ENCODE measurements around the gene RLN1. TPM values are rescaled to one million over a fixed set of nuclear protein-coding genes. Genes with fewer than 3 reads are reported as not detected.
"Not testable (repeated sequence)": the region's sequence is repeated elsewhere in the genome, so short reads cannot be mapped to it uniquely, and the experiment has no call there.

Gene RLN1
- total RNA-seq (2014; rRNA removed; shearing (Covaris generic); ENCODE audit: low replicate concordance): not detected in 2 replicates

- not testable (repeated sequence) for H3K4me3 ChIP-seq
Measured at GRCh38 chr9:5338992-5339981, at the start of gene RLN1. TSS of gene RLN1 (minus strand) at chr9:5339876. CDS start at chr9:5339746, 130 bp downstream.

GRCh38 chr9:5389109-5389732, 49.5 kb upstream of the RLN1 start:
- H3K36me3 ChIP-seq: no peaks in the 10 kb centered on the region
- H3K9me3 ChIP-seq: no peaks in the 10 kb centered on the region
- no peak overlapping the region for H3K4me3 ChIP-seq
- peak; percentile 9 for DNase-seq
- no peaks in the 10 kb centered on the region for H3K27me3 ChIP-seq

More at GRCh38 chr9:5338992-5339981, at the start of gene RLN1:
- H3K27me3 ChIP-seq, DNase-seq, H3K9me3 ChIP-seq, H3K36me3 ChIP-seq: not testable (repeated sequence)

GRCh38 chr9:5388026-5388819, 48.5 kb upstream of the RLN1 start:
- Histone ChIP-seq H3K4me3 (no peak overlapping the region), H3K27me3 (no peaks in the 10 kb centered on the region), H3K36me3 (no peaks in the 10 kb centered on the region), H3K9me3 (no peaks in the 10 kb centered on the region)
- no peak for DNase-seq

- H3K4me3 ChIP-seq: no peak overlapping the region
- no peaks in the 10 kb centered on the region for H3K36me3 ChIP-seq
- no peak for DNase-seq
- no peaks in the 10 kb centered on the region for H3K27me3 ChIP-seq
- H3K9me3 ChIP-seq: no peaks in the 10 kb centered on the region
Measured at GRCh38 chr9:5384436-5384835, 44.8 kb upstream of the RLN1 start.

- Histone ChIP-seq H3K4me3 (no peak overlapping the region), H3K27me3 (no peaks in the 10 kb centered on the region), H3K36me3 (no peaks in the 10 kb centered on the region), H3K9me3 (no peaks in the 10 kb centered on the region)
- DNase-seq: no peak
Measured at GRCh38 chr9:5382479-5382878, 42.8 kb upstream of the RLN1 start.

GRCh38 chr9:5375790-5376477, 36.3 kb upstream of the RLN1 start:
- no peak for DNase-seq
- Histone ChIP-seq H3K4me3 (no peak overlapping the region), H3K36me3 (no peaks in the 10 kb centered on the region), H3K9me3 (no peaks in the 10 kb centered on the region), H3K27me3 (no peaks in the 10 kb centered on the region)

GRCh38 chr9:5375091-5375490, 35.4 kb upstream of the RLN1 start:
- Histone ChIP-seq H3K4me3 (no peak overlapping the region), H3K27me3 (no peaks in the 10 kb centered on the region), H3K36me3 (no peaks in the 10 kb centered on the region), H3K9me3 (no peaks in the 10 kb centered on the region)
- DNase-seq: no peak

- Histone ChIP-seq H3K36me3 (no peaks in the 10 kb centered on the region), H3K27me3 (no peaks in the 10 kb centered on the region), H3K4me3 (no peak overlapping the region), H3K9me3 (no peaks in the 10 kb centered on the region)
- no peak for DNase-seq
Measured at GRCh38 chr9:5364294-5365024, 24.8 kb upstream of the RLN1 start.

- no peak overlapping the region for H3K4me3 ChIP-seq
- no peaks in the 10 kb centered on the region for H3K9me3 ChIP-seq
- no peaks in the 10 kb centered on the region for H3K36me3 ChIP-seq
- DNase-seq: no peak
- H3K27me3 ChIP-seq: no peaks in the 10 kb centered on the region
Measured at GRCh38 chr9:5361326-5362010, 21.8 kb upstream of the RLN1 start.

GRCh38 chr9:5360341-5360740, 20.7 kb upstream of the RLN1 start:
- no peak overlapping the region for H3K4me3 ChIP-seq
- no peak for DNase-seq
- no peaks in the 10 kb centered on the region for H3K36me3 ChIP-seq
- no peaks in the 10 kb centered on the region for H3K9me3 ChIP-seq
- H3K27me3 ChIP-seq: no peaks in the 10 kb centered on the region

GRCh38 chr9:5357431-5358105, 17.9 kb upstream of the RLN1 start:
- no peak overlapping the region for H3K4me3 ChIP-seq
- H3K36me3 ChIP-seq: no peaks in the 10 kb centered on the region
- H3K9me3 ChIP-seq: no peaks in the 10 kb centered on the region
- no peak for DNase-seq
- H3K27me3 ChIP-seq: no peaks in the 10 kb centered on the region

- DNase-seq: no peak
Measured at GRCh38 chr9:5355817-5356216, 16.1 kb upstream of the RLN1 start.

GRCh38 chr9:5355226-5355625, 15.6 kb upstream of the RLN1 start:
- H3K27me3 ChIP-seq: no peaks in the 10 kb centered on the region
- no peaks in the 10 kb centered on the region for H3K36me3 ChIP-seq
- DNase-seq: no peak
- H3K4me3 ChIP-seq: no peak overlapping the region
- H3K9me3 ChIP-seq: no peaks in the 10 kb centered on the region

More at GRCh38 chr9:5355817-5356216, 16.1 kb upstream of the RLN1 start:
- Histone ChIP-seq H3K36me3 (no peaks in the 10 kb centered on the region), H3K9me3 (no peaks in the 10 kb centered on the region), H3K4me3 (no peak overlapping the region), H3K27me3 (no peaks in the 10 kb centered on the region)

GRCh38 chr9:5354184-5354583, 14.5 kb upstream of the RLN1 start:
- no peaks in the 10 kb centered on the region for H3K36me3 ChIP-seq
- DNase-seq: no peak
- H3K9me3 ChIP-seq: no peaks in the 10 kb centered on the region
- no peak overlapping the region for H3K4me3 ChIP-seq
- no peaks in the 10 kb centered on the region for H3K27me3 ChIP-seq
